Colonic mucosa (tissue), 4 donors: Measurements from ENCODE around the gene AATF. TPM values are rescaled to one million over a fixed set of nuclear protein-coding genes. Genes with fewer than 3 reads are reported as not detected.

Experiments used
- DNase-seq: peaks from one replicate; pipeline ENCODE4 v3.0.0-alpha.2; 2020
- H3K27ac ChIP-seq: fragments of 200-600 bp; one replicate; pipeline ENCODE4 v1.8.0; 2021
- H3K27me3 ChIP-seq: fragments of 200-600 bp; one replicate; pipeline ENCODE4 v1.8.0; 2021
- H3K36me3 ChIP-seq: fragments of 200-600 bp; one replicate; pipeline ENCODE4 v1.8.0; 2021
- H3K4me1 ChIP-seq: fragments of 200-600 bp; one replicate; pipeline ENCODE4 v1.8.0; 2021; ENCODE audit warnings: mild to moderate bottlenecking
- H3K4me3 ChIP-seq: fragments of 200-600 bp; one replicate; pipeline ENCODE4 v1.8.0; 2021
- H3K9ac ChIP-seq, 2 donors: one replicate each; pipeline ENCODE4 v1.7.0; 2013; ENCODE audit warnings: control low read depth in 2 of 2, low read depth in 2 of 2, low read length in 2 of 2
- H3K9me3 ChIP-seq: fragments of 200-600 bp; one replicate; pipeline ENCODE4 v1.8.0; 2021
- CTCF ChIP-seq: fragments of 200-600 bp; IDR thresholded peaks from one replicate; pipeline ENCODE4 v1.8.0; 2022; ENCODE audit warnings: antibody characterized with exemption, mild to moderate bottlenecking
- intact Hi-C: fragments of 100-400 bp; cut with DNase I; formaldehyde crosslinking; loops from one replicate; pipeline ENCODE4 v1.14.1; 2022
- total RNA-seq, 2 donors: library from RNA; stranded (reverse); fragmentation: NEBNext Ultra II Directional in 1 of 2; extraction: Animal tissue kit (Norgen Biotek cat#: 25700) in 1 of 2; gene quantifications; one replicate each; pipeline ENCODE4 v1.2.1, GENCODE V29; 2021
- donor health status: healthy.
- donor health status: DM: no; HTN: no; CAD: no.
- donor health status: DM: no; HTN: no; CAD: no.

AATF gene
- total RNA-seq, 2 donors from 2014 or later: 30.0 to 54.8 TPM

DNA sequence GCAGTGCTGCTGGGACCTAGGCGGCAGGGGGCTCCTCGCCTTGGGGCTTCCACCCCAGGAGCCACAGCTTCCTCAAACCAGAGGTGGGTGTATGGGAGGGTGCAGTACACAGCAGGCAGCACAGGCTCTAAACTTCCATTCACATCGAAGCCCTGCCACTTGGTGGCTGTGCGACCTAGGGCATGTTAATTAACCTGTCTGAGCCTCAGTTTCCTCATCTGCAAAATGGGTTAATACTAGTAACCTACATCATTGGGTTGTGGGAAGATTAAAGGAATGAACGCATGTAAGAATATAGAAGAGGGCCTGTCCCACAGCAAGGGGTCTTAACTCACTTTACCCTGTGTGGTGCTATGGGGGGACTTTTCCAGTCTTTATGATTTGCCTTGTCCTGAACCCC is 38.2 kb upstream of the AATF start:
- intact Hi-C loops: no loop called here
- no peak for TF ChIP-seq CTCF
- no peak overlapping the region for H3K4me3 ChIP-seq
- no peak overlapping the region for H3K27ac ChIP-seq
- DNase-seq: no peak
- no peaks in the 10 kb centered on the region for H3K36me3 ChIP-seq
- H3K9ac ChIP-seq: no peak overlapping the region
- no peaks in the 10 kb centered on the region for H3K9me3 ChIP-seq
- H3K4me1 ChIP-seq: no peaks in the 10 kb centered on the region
- no peaks in the 10 kb centered on the region for H3K27me3 ChIP-seq

GRCh38 chr17:36911001-36911400 is 37.8 kb upstream of the AATF start:
- no peak overlapping the region for H3K27ac ChIP-seq
- no peak for DNase-seq
- H3K36me3 ChIP-seq: no peaks in the 10 kb centered on the region
- intact Hi-C loops: no loop called here
- no peaks in the 10 kb centered on the region for H3K9me3 ChIP-seq
- H3K4me1 ChIP-seq: no peaks in the 10 kb centered on the region
- TF ChIP-seq CTCF: no peak
- no peak overlapping the region for H3K4me3 ChIP-seq
- no peak overlapping the region for H3K9ac ChIP-seq
- no peaks in the 10 kb centered on the region for H3K27me3 ChIP-seq

DNA sequence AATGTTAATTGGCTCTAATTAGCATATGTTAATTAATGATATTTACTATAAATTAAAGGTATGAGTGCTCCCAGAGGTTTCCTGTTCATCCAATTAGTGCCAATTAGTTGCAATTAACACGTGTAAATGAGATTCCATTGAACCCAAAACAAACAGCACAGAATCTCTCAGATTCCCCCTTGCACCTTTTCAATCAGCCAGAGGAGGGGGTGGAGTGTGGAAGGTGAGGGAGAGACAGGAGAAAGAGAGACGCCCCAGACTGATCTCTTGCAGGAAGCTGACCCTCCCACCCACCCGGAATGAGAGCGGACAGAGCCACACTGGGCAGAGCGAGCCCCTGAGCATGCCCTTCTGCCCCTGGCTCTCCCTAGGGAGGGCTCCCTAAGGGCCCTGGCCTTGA is 35.6 kb upstream of the AATF start:
- Histone ChIP-seq H3K27ac (no peak overlapping the region), H3K9ac (no peak overlapping the region), H3K4me1 (no peaks in the 10 kb centered on the region), H3K4me3 (no peak overlapping the region), H3K27me3 (no peaks in the 10 kb centered on the region), H3K9me3 (no peaks in the 10 kb centered on the region), H3K36me3 (no peaks in the 10 kb centered on the region)
- DNase-seq: no peak
- no peak for TF ChIP-seq CTCF
- intact Hi-C loops: no loop called here

- peaks cover 4% of the 10 kb centered on the region for H3K27me3 ChIP-seq
- H3K9me3 ChIP-seq: no peaks in the 10 kb centered on the region
- H3K27ac ChIP-seq: no peak overlapping the region
- intact Hi-C loops: no loop called here
- H3K4me3 ChIP-seq: no peak overlapping the region
- TF ChIP-seq CTCF: no peak
- H3K36me3 ChIP-seq: no peaks in the 10 kb centered on the region
- no peaks in the 10 kb centered on the region for H3K4me1 ChIP-seq
- H3K9ac ChIP-seq: no peak overlapping the region
- no peak for DNase-seq
Observed at GRCh38 chr17:36918211-36918691, 30.5 kb upstream of the AATF start.

DNA sequence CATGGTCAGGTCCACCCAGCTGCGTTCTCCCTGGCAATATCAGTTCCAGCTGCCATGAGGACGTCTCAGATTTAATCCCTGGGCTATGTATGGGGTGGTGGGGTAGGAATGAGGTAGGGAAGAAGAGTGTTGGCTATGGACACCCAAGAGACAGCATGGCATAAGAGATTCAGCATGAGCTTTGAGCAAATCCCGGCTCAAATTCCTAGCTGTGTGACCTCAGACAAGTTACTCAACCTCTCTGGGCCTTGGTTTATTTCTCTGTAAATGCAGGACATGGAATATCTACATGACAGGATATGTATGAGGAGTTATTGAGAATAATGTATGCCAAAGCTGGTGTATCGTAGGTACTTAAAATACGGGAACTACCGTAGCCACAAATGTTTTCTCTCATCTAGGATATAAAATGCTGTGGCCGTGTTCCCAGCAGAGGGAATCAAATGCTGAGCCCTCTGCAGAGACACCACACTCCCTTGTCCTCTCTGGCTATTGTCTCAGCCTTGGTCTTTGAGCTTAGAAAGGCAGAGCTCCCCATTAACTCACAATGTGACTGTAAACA is 29.3 kb upstream of the AATF start:
- Histone ChIP-seq H3K9me3 (no peaks in the 10 kb centered on the region), H3K36me3 (no peaks in the 10 kb centered on the region), H3K4me1 (no peaks in the 10 kb centered on the region), H3K9ac (no peak overlapping the region), H3K27me3 (peaks cover 4% of the 10 kb centered on the region), H3K27ac (no peak overlapping the region), H3K4me3 (no peak overlapping the region)
- TF ChIP-seq CTCF: no peak
- intact Hi-C loops: no loop called here
- no peak for DNase-seq
